WTC11 (cell line): ENCODE measurements around the gene MGMT.

Experiments
- CREM ChIP-seq: sonication (generic); formaldehyde crosslinking; IDR thresholded peaks from 2 replicates; pipeline ENCODE4 v1.8.1; 2022; ENCODE audit warnings: mild to moderate bottlenecking, missing genetic modification reagents, moderate library complexity
- ETV6 ChIP-seq: sonication (generic); formaldehyde crosslinking; IDR thresholded peaks from 2 replicates; pipeline ENCODE4 v1.8.1; 2022; ENCODE audit warnings: mild to moderate bottlenecking, missing genetic modification reagents
- FOXP1 ChIP-seq: sonication (generic); formaldehyde crosslinking; IDR thresholded peaks from 2 replicates; pipeline ENCODE4 v1.8.0; 2022; ENCODE audit warnings: missing genetic modification reagents, mild to moderate bottlenecking, moderate library complexity, borderline replicate concordance
- NFYB ChIP-seq: sonication (generic); formaldehyde crosslinking; conservative IDR thresholded peaks from 2 replicates; pipeline ENCODE4 v1.8.0; 2022; ENCODE audit warnings: low read depth, missing genetic modification reagents
- RELA ChIP-seq: sonication (generic); formaldehyde crosslinking; IDR thresholded peaks from 2 replicates; pipeline ENCODE4 v1.8.1; 2022; ENCODE audit warnings: missing genetic modification reagents, mild to moderate bottlenecking, borderline replicate concordance
- TP53 ChIP-seq: sonication (generic); formaldehyde crosslinking; IDR thresholded peaks from 2 replicates; pipeline ENCODE4 v1.8.1; 2023; ENCODE audit warnings: mild to moderate bottlenecking, missing genetic modification reagents
- ZBTB21 ChIP-seq: sonication (generic); formaldehyde crosslinking; IDR thresholded peaks from 2 replicates; pipeline ENCODE4 v1.8.1; 2023; ENCODE audit warnings: mild to moderate bottlenecking, missing genetic modification reagents, borderline replicate concordance
- ZNF121 ChIP-seq: sonication (generic); formaldehyde crosslinking; IDR thresholded peaks from 2 replicates; pipeline ENCODE4 v1.8.0; 2023; ENCODE audit warnings: missing genetic modification reagents
- TF ChIP-seq, protein P1 (sequence below): sonication (generic); formaldehyde crosslinking; IDR thresholded peaks from 2 replicates; pipeline ENCODE4 v1.8.1; 2022; ENCODE audit warnings: low read depth, mild to moderate bottlenecking, moderate library complexity, missing genetic modification reagents, borderline replicate concordance
- TF ChIP-seq, protein P2 (sequence below): fragments of 200-600 bp; IDR thresholded peaks from 2 replicates; pipeline ENCODE4 v1.8.0; 2022; ENCODE audit warnings: antibody characterized with exemption
- TF ChIP-seq, protein P3 (sequence below): sonication (generic); formaldehyde crosslinking; IDR thresholded peaks from 2 replicates; pipeline ENCODE4 v1.8.1; 2022; ENCODE audit warnings: mild to moderate bottlenecking, moderate library complexity, missing genetic modification reagents
- TF ChIP-seq, protein P4 (sequence below): fragments of 250-450 bp; sonication (Bioruptor Pico); IDR thresholded peaks from 2 replicates; pipeline ENCODE4 v1.9.0; 2021; ENCODE audit warnings: mild to moderate bottlenecking
- TF ChIP-seq, protein P5 (sequence below): sonication (generic); formaldehyde crosslinking; IDR thresholded peaks from 2 replicates; pipeline ENCODE4 v1.8.1; 2023; ENCODE audit warnings: mild to moderate bottlenecking, missing genetic modification reagents, moderate library complexity

DNA sequence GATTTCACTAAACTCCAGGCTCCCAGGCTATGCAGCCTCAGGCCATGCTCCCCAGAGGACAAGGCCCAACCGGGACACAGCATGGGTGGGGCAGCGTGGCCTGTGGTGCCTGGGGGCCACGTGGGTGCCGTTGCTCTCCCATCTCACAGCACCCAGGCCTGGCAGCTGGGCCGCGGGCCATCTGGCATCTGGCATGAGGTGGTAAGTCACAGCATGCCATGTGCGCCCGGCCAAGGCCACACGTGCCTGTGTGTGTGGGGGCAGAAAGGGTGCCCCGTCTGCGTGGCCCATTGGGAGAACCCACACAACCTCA lies 292.9 kb downstream of the MGMT start:
- TF ChIP-seq ZBTB21 = no peak
- TF ChIP-seq, protein P1, sequence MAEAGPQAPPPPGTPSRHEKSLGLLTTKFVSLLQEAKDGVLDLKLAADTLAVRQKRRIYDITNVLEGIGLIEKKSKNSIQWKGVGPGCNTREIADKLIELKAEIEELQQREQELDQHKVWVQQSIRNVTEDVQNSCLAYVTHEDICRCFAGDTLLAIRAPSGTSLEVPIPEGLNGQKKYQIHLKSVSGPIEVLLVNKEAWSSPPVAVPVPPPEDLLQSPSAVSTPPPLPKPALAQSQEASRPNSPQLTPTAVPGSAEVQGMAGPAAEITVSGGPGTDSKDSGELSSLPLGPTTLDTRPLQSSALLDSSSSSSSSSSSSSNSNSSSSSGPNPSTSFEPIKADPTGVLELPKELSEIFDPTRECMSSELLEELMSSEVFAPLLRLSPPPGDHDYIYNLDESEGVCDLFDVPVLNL (CRISPR knock-in tag) = no peak
- TF ChIP-seq CREM (CRISPR knock-in tag) = no peak
- TF ChIP-seq, protein P2, sequence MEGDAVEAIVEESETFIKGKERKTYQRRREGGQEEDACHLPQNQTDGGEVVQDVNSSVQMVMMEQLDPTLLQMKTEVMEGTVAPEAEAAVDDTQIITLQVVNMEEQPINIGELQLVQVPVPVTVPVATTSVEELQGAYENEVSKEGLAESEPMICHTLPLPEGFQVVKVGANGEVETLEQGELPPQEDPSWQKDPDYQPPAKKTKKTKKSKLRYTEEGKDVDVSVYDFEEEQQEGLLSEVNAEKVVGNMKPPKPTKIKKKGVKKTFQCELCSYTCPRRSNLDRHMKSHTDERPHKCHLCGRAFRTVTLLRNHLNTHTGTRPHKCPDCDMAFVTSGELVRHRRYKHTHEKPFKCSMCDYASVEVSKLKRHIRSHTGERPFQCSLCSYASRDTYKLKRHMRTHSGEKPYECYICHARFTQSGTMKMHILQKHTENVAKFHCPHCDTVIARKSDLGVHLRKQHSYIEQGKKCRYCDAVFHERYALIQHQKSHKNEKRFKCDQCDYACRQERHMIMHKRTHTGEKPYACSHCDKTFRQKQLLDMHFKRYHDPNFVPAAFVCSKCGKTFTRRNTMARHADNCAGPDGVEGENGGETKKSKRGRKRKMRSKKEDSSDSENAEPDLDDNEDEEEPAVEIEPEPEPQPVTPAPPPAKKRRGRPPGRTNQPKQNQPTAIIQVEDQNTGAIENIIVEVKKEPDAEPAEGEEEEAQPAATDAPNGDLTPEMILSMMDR = no peak
- TF ChIP-seq, protein P3, sequence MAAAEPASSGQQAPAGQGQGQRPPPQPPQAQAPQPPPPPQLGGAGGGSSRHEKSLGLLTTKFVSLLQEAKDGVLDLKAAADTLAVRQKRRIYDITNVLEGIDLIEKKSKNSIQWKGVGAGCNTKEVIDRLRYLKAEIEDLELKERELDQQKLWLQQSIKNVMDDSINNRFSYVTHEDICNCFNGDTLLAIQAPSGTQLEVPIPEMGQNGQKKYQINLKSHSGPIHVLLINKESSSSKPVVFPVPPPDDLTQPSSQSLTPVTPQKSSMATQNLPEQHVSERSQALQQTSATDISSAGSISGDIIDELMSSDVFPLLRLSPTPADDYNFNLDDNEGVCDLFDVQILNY = no peak
- TF ChIP-seq ETV6 = no peak
- no peak for TF ChIP-seq NFYB (CRISPR knock-in tag)
- TF ChIP-seq TP53 (CRISPR knock-in tag) = no peak
- TF ChIP-seq, protein P4, sequence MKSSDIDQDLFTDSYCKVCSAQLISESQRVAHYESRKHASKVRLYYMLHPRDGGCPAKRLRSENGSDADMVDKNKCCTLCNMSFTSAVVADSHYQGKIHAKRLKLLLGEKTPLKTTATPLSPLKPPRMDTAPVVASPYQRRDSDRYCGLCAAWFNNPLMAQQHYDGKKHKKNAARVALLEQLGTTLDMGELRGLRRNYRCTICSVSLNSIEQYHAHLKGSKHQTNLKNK (CRISPR knock-in tag) = no peak
- no peak for TF ChIP-seq FOXP1 (CRISPR knock-in tag)
- no peak for TF ChIP-seq RELA (CRISPR knock-in tag)
- TF ChIP-seq ZNF121 (CRISPR knock-in tag) = no peak
- TF ChIP-seq, protein P5, sequence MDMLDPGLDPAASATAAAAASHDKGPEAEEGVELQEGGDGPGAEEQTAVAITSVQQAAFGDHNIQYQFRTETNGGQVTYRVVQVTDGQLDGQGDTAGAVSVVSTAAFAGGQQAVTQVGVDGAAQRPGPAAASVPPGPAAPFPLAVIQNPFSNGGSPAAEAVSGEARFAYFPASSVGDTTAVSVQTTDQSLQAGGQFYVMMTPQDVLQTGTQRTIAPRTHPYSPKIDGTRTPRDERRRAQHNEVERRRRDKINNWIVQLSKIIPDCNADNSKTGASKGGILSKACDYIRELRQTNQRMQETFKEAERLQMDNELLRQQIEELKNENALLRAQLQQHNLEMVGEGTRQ = no peak
